Left lung (tissue), 10 donors: ENCODE measurements around the gene FAM76B. TPM values are rescaled to one million over a fixed set of nuclear protein-coding genes. Genes with fewer than 3 reads are reported as not detected.

Experiments used
- ATAC-seq: fragments of 200-7000 bp; cut with Tn5 transposase; one replicate; pipeline ENCODE4 v1.9.1; 2020; ENCODE audit warnings: moderate library complexity
- DNase-seq, 4 donors: peaks; one replicate each; pipeline ENCODE4 v3.0.0-alpha.2; 2013 to 2020
- H3K27ac ChIP-seq, 2 donors: fragments of 200-600 bp; sonication (generic) in 1 of 2; one replicate each; pipeline versions ENCODE4 v1.5.0 to v1.8.0; 2020 to 2021
- H3K27me3 ChIP-seq, 2 donors: fragments of 200-600 bp; sonication (generic) in 1 of 2; one replicate each; pipeline versions ENCODE4 v1.5.0 to v1.8.0; 2020 to 2021
- H3K36me3 ChIP-seq, 2 donors: fragments of 200-600 bp; sonication (generic) in 1 of 2; one replicate each; pipeline versions ENCODE4 v1.5.0 to v1.8.0; 2020 to 2021
- H3K4me1 ChIP-seq, 2 donors: fragments of 200-600 bp; one replicate each; pipeline ENCODE4 v1.8.0; 2021
- H3K4me3 ChIP-seq, 2 donors: fragments of 200-600 bp; sonication (generic) in 1 of 2; one replicate each; pipeline versions ENCODE4 v1.5.0 to v1.8.0; 2020 to 2021; ENCODE audit warnings: mild to moderate bottlenecking in 1 of 2
- H3K9me3 ChIP-seq, 2 donors: fragments of 200-600 bp; sonication (generic) in 1 of 2; one replicate each; pipeline versions ENCODE4 v1.5.0 to v1.8.0; 2020 to 2021
- intact Hi-C, 2 donors: fragments of 100-400 bp; cut with DNase I; formaldehyde crosslinking; loops; one replicate each; pipeline versions ENCODE4 v1.11.2 to v1.14.2; 2022
- polyA plus RNA-seq, 6 donors: library from polyadenylated mRNA; unstranded; fragments of 120-200 nt; gene quantifications; one replicate each; pipeline ENCODE4 v1.2.1, GENCODE V29; 2013; ENCODE audit not compliant: insufficient read length in 6 of 6
- total RNA-seq, 2 donors: library from RNA; stranded (reverse); fragmentation: NEBNext Ultra II Directional; extraction: Animal tissue kit (Norgen Biotek cat#: 25700); gene quantifications; one replicate each; pipeline ENCODE4 v1.2.1, GENCODE V29; 2021
- TF ChIP-seq, protein P1 (sequence below), 2 donors: fragments of 200-600 bp; sonication (generic) in 1 of 2; IDR thresholded peaks; one replicate each; pipeline versions ENCODE4 v1.5.0 to v1.8.0; 2021; ENCODE audit warnings: antibody characterized with exemption in 2 of 2
- donor health status: DM: no; HTN: yes; CAD: no.
- donor health status: DM: no; HTN: no; CAD: no.

Gene FAM76B
- total and polyA plus RNA-seq, 8 donors, result 13.6 to 70.6 (median 60.8) TPM

DNA sequence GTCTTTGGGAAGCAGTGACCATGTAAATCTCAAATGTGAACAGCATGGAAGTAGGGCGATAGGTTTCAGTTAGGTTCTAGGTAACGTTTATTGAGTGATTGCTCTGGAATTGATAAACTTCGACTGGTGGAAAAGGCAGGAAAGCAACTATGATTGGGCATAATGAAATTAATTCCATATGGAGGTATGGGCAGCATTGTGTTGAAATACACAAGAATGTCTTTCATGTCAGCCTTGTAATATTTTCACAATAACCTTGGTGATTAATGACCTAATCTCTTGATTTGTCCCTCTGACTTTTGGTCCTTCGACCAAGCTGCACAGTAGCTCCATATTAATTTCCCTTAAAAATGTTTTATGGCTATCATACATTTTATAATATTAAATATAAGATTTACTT, 3.5 kb upstream of the FAM76B start:
- H3K9me3 ChIP-seq, result no peaks in the 10 kb centered on the region
- no peak overlapping the region for H3K27ac ChIP-seq
- ATAC-seq, result no peak
- H3K36me3 ChIP-seq, result no peaks in the 10 kb centered on the region
- no peaks in the 10 kb centered on the region for H3K27me3 ChIP-seq
- DNase-seq, result no peak
- intact Hi-C loops, result no loop called here
- TF ChIP-seq, protein P1, sequence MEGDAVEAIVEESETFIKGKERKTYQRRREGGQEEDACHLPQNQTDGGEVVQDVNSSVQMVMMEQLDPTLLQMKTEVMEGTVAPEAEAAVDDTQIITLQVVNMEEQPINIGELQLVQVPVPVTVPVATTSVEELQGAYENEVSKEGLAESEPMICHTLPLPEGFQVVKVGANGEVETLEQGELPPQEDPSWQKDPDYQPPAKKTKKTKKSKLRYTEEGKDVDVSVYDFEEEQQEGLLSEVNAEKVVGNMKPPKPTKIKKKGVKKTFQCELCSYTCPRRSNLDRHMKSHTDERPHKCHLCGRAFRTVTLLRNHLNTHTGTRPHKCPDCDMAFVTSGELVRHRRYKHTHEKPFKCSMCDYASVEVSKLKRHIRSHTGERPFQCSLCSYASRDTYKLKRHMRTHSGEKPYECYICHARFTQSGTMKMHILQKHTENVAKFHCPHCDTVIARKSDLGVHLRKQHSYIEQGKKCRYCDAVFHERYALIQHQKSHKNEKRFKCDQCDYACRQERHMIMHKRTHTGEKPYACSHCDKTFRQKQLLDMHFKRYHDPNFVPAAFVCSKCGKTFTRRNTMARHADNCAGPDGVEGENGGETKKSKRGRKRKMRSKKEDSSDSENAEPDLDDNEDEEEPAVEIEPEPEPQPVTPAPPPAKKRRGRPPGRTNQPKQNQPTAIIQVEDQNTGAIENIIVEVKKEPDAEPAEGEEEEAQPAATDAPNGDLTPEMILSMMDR (IDR thresholded peaks at IDR 0.05), result no peak
- peaks cover 12 to 26% of the 10 kb centered on the region in 2 donors for H3K4me1 ChIP-seq
- no peak overlapping the region for H3K4me3 ChIP-seq

DNA sequence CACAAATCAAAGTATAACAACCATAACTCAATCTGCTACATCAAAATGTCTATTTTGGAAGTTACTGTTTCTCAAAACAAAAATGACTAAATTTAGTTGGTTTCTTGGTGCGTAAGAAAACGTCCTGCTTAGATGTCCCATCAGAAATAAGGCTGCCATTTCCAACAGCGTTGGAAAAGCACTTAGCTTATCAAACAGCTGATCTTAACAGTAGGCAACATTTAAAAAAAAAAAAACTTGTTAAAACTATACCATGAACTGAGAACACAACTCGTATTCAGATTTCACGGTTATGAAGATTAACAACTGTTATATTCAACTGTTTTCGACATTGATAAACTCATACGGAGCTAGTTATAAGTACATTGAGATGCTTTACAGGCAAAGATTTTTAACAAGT, 3.1 kb upstream of the FAM76B start:
- Histone ChIP-seq H3K27me3 (no peaks in the 10 kb centered on the region), H3K9me3 (no peaks in the 10 kb centered on the region), H3K4me3 (no peak overlapping the region), H3K4me1 (peaks cover 12 to 30% of the 10 kb centered on the region in 2 donors), H3K36me3 (no peaks in the 10 kb centered on the region), H3K27ac (no peak overlapping the region)
- intact Hi-C loops, result no loop called here
- TF ChIP-seq, protein P1 (IDR thresholded peaks at IDR 0.05), result no peak
- DNase-seq, result no peak
- ATAC-seq, result no peak

DNA sequence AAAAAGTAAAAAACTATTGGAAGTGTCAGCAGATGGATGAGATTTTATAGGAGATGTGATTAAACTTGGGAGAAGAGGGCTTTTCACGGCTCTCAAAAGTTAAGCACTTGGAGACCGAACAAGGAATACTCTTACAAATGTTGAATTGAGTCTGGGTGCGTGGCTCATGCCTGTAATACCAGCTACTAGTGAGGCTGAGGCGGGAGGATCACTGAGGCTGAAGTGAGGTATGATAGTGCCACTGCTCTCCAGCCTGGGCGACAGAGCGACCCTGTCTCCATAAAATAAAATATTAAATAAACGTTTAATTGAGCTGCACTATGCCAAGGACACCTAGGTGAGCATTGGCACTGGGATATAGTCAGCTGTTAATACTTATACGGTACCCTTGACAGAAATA, 2.6 kb upstream of the FAM76B start:
- H3K9me3 ChIP-seq, result no peaks in the 10 kb centered on the region
- no peaks in the 10 kb centered on the region for H3K27me3 ChIP-seq
- DNase-seq, result no peak
- peaks cover 12 to 35% of the 10 kb centered on the region in 2 donors for H3K4me1 ChIP-seq
- H3K4me3 ChIP-seq, result peak overlapping the region in 1 of 2 donors; percentile 93
- ATAC-seq, result no peak
- peaks cover 0 to 3% of the 10 kb centered on the region in 2 donors for H3K36me3 ChIP-seq
- TF ChIP-seq, protein P1 (IDR thresholded peaks at IDR 0.05), result no peak
- H3K27ac ChIP-seq, result no peak overlapping the region
- intact Hi-C loops, result no loop called here

GRCh38 chr11:95791709-95792033, 2.1 kb upstream of the FAM76B start:
- DNase-seq (no peak), ATAC-seq (no peak)
- H3K4me3 ChIP-seq, result peak overlapping the region; percentile 93 to 95
- TF ChIP-seq, protein P1 (IDR thresholded peaks at IDR 0.05), result no peak
- peaks cover 12 to 35% of the 10 kb centered on the region in 2 donors for H3K4me1 ChIP-seq
- H3K9me3 ChIP-seq, result no peaks in the 10 kb centered on the region
- peaks cover 0 to 8% of the 10 kb centered on the region in 2 donors for H3K36me3 ChIP-seq
- intact Hi-C loops, result no loop called here
- H3K27ac ChIP-seq, result peak overlapping the region; percentile 98 to 100
- no peaks in the 10 kb centered on the region for H3K27me3 ChIP-seq

- ATAC-seq, result peak; percentile 44
- intact Hi-C loops, result no loop called here
- TF ChIP-seq, protein P1 (IDR thresholded peaks at IDR 0.05), result no peak
These were observed 1.5 kb upstream of the FAM76B start for GRCh38 chr11:95790933-95791708.

More at GRCh38 chr11:95790933-95791708, 1.5 kb upstream of the FAM76B start:
- H3K4me3 ChIP-seq, result peak overlapping the region; percentile 93 to 95
- DNase-seq, result peak; percentile 72 to 83 (median 80)
- peak overlapping the region; percentile 98 to 100 for H3K27ac ChIP-seq
- no peaks in the 10 kb centered on the region for H3K9me3 ChIP-seq
- H3K27me3 ChIP-seq, result no peaks in the 10 kb centered on the region
- peaks cover 0 to 14% of the 10 kb centered on the region in 2 donors for H3K36me3 ChIP-seq
- peaks cover 12 to 35% of the 10 kb centered on the region in 2 donors for H3K4me1 ChIP-seq
